NCI-H748 (cell line): ENCODE measurements around the gene SLK.

ENCODE experiments used
- DNase-seq: peaks from one replicate; lab custom pipeline; 2025; ENCODE audit not compliant: unreplicated experiment; lab: John Stamatoyannopoulos, UW

SLK gene

DNA sequence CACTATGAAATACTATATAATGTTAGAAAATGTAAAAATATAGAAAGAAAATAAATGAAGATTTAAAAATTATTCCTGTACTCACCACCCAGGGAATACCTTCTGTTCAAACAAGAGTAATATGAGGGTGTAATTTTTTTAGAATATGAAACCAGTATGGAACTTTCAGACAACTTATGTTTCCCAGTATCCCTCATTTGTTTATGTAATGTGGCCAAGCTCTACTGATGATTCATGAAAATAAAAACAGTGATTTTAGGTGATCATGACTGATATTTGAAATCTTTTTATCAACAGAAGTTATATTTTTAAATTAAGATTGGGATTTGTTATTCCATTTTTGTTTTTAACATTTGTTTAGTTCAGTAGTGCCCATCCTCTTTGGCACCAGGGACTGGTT lies 18.8 kb downstream of the SLK start:
- no peak for DNase-seq

DNA sequence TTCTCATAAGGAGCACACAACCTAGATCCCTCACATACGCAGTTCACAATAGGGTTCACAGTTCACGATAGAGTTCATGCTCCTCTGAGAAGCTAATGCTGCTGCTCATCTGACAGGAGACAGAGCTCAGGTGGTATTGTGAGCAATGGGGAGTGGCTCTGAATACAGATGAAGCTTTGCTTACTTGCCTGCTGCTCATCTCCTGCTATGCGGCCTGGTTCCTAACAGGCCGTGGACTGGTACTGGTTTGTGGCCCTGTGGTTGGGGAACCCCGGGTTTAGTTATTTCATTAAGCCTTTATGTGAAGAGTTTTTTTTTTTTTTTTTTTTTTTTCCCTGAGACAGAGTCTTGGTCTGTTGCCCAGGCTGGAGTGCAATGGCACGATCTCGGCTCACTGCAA lies 19.4 kb downstream of the SLK start:
- no peak for DNase-seq

GRCh38 chr10:103990121-103990520 lies 23.2 kb downstream of the SLK start:
- DNase-seq, result no peak

GRCh38 chr10:103990531-103990930 lies 23.6 kb downstream of the SLK start:
- no peak for DNase-seq

DNA sequence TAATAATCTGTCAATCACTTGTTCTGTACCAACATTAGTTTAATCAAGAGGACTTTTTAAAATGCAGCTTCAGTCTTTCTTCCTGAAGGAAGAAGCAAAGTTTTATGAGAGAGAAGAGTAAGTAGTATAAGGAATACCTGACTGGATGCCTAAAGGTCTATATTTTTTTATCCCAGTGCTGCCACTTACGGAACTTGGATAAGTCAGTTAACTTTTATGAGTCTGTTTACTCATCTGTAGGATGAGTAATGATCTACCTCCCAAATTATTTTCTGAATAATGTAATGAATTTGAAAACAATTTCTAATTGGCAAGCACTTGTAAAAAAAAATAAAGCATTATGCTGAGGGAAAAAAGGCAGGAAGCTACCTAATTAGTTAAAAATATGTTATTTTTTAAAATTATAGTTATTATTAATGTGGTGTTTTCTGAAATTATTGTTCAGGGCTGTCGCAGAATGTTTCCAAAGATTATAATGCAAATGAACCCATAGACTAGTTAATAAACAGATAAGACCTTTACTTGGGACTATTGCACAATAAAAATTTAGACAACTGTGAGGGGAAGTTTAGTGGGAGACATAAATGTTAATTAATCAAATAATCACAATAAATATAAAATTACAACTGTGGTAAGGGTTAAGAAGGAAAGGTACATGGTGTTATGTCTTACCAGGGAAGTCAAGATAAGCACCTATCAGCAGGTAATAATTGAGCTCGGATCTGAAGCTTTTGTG lies 24.6 kb downstream of the SLK start:
- no peak for DNase-seq

DNA sequence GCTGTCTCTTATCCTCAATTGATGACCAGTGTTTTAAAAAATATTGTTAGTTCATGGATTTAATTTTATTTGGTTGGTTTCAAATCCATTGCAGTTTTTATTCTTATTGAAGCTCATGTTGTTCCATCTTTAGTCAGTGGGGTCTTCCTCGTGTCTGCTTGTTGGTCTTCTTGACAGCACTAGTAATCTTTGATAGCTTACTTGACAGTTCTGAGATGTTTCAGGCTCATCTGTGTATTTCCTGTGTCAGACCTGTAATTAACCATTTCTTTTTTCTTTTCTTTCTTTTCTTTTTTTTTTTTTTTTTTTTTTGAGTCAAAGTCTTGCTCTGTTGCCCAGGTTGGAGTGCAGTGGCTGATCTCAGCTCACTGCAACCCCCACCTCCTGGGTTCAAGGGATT lies 28.2 kb downstream of the SLK start:
- no peak for DNase-seq

DNA sequence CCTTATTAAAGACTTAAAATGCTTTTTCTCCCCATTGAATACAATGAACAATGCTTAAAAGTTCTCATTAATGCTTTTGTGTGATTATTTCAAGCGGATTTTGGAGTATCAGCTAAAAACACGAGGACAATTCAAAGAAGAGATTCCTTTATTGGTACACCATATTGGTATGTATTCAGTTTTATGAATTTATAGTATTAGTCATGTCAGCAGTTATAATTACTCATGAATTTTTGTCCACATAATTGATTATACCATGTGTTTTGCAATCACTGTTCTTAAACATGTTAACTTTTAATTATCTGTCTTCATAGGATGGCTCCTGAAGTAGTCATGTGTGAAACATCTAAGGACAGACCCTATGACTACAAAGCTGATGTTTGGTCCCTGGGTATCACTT lies 31.9 kb downstream of the SLK start:
- DNase-seq, result no peak

DNA sequence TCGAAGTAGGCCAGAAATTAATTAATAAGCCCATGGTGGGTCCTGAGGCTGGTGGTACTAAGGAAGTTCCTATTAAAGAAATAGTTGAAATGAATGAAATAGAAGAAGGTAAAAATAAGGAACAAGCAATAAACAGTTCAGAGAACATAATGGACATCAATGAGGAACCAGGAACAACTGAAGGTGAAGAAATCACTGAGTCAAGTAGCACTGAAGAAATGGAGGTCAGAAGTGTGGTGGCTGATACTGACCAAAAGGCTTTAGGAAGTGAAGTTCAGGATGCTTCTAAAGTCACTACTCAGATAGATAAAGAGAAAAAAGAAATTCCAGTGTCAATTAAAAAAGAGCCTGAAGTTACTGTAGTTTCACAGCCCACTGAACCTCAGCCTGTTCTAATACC lies 36.0 kb downstream of the SLK start:
- no peak for DNase-seq

DNA sequence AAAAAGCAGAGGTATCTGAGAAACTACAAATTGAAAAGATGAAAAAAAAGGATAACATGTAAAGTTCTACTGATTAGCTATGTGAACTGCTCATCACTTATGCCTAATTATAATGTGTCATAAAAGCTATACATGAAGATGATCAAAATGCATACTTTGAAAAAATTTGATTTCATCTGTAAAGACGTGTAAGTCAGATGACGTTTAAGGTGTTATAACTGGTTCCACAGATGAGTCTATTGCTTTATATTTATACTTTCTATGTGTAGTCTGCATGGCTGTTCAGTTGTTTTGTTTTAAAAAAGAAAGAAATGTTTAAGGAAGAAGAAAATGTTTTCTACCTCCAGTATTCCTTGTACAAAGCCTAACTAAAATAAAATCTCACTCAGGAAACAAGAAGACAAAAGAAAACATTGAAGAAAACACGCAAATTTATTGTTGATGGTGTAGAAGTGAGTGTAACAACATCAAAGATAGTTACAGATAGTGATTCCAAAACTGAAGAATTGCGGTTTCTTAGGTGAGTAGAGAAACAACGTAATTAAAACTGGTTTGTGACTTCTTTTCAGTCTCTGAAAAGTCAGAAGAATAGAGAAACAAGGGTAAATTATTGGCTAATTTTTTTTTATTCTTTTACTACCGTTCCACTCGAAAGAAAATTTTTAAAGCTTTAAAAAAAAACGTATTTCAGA lies 38.4 kb downstream of the SLK start:
- DNase-seq, result no peak

GRCh38 chr10:104011904-104012303 lies 45.0 kb downstream of the SLK start:
- no peak for DNase-seq

DNA sequence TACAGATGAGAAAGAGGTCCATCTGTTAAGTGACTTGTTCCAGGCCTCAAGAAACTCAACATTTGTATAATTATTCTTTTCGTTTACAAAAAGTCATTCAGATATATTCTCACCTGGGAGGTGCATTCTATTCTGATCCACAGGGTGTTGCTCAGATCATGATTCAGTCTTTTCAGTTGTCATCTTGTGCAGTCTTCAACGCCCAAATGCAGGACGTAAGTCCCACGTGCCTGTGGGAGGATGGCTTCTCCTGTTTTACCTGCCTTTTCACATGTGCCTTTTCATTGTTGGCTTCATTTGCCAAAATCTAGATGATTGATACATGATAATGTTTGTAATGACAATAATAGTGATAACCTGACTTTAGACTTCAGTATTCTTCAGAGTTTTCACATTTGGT lies 46.5 kb downstream of the SLK start:
- DNase-seq, result no peak

DNA sequence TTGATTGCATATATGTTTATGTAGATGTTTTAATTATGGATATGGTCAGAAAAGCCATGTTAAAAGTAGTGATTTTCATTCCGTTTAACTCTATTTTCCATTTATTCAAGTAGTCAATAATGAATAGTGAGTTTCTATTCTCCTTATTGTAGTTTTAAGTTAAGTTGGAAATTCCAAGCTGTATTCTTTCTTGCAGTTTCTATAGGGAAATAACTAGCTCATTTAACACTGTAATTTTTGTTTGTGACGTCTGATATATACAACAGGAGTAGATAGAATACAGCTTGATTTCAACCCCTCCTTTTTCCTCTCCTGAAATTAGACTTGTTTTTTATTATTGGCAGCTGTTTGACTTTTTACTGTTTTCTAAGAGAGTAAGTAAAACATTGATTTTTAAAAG lies 47.2 kb downstream of the SLK start:
- no peak for DNase-seq

DNA sequence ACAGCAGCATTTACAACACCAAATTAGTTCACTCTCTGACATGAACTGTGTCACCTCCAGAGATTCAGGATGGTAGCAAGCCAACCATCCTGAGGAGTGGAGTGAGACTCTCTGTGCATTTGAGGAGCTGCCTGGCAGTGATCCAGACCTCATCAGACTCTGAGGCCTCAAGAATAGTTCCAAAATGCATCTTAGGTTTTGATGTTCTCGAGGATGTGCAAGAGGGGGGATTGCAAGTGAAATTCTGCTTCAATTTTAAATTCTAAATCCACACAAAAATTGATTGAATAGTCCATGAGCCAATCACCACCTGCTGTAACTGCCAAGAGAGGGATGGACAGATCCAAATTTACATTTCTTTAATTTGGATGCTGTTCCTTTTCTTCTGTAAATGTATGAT lies 49.7 kb downstream of the SLK start:
- DNase-seq, result no peak

DNA sequence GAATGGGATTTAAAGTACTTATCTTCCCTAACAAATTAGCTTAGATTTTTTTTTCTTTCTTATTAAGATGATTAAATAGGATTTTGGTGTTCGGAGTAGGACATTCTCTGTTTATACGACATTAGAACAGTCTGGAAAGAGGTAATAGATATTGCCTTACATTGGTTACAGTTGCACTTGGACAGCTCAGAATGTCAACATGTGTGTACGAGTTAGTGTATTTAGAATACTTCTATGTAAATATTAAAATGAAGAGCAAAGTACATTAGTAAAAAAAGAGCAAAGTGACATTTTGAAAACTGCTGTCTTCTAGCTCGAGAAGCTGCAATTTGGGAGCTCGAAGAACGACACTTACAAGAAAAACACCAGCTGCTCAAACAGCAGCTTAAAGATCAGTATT lies 51.5 kb downstream of the SLK start:
- no peak for DNase-seq

GRCh38 chr10:104020020-104020419 lies 53.1 kb downstream of the SLK start:
- no peak for DNase-seq

GRCh38 chr10:104021246-104021645 lies 54.3 kb downstream of the SLK start:
- no peak for DNase-seq

GRCh38 chr10:104022026-104022425 lies 55.1 kb downstream of the SLK start:
- no peak for DNase-seq

DNA sequence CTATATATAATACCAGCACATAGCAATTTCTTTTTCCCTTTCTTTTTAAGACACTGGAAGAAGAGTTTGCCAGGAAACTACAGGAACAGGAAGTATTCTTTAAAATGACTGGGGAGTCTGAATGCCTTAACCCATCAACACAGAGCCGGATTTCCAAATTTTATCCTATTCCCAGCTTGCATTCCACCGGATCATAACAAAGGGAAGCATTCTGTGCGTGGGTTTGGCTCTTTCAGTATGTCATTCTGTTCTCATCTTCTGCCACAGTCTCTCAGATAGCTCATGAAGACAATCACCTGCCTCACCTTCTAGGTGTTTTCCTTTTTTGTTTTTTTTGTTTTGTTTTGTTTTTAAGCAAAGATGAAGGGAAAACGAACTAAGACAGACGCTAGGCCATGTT lies 58.6 kb downstream of the SLK start:
- no peak for DNase-seq

- DNase-seq, result no peak
Observed at GRCh38 chr10:104026762-104027161, 59.8 kb downstream of the SLK start.

GRCh38 chr10:104028146-104028545 lies 61.2 kb downstream of the SLK start:
- DNase-seq, result no peak

DNA sequence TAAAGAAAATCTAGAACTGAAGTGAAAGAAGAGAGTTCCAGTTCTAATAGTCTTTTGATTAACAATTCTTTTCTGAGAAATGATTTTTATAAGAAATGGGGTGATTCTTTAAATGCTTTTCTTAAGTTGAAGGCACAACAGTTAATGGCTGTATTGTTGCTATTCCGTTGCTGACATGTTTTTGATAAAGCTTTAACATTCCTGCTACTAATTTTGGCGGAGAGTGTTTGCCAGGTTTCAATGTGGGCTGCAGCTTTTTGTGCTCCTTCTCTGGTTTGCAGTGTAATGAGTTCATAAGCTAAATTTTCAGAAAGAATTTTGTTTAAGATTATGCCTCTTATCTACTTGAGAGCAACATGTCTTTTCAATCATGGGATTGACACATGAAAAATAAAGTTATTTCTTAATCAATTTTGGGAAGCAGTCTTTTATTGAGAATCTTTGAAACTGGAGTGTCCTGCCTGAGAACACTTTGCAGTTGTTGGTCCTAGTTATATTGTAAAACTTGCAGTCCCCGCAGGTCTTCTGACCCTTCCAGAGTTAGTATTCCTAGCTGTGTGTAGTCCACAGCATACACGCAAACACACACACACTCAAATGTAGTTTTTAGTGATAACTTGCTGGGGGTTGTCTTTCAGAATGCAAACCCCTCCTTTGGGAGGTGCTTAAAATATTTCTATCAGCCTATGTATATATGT lies 62.0 kb downstream of the SLK start:
- no peak for DNase-seq

GRCh38 chr10:104029521-104029860 lies 62.6 kb downstream of the SLK start:
- DNase-seq, result no peak
